Stimulated activated CD4-positive, alpha-beta T cell treated with anti-CD3 and anti-CD28 coated beads, Interleukin-12 subunit alpha, Interleukin-12 subunit beta, amount 100 ng/mL, for 48 hours (primary cell): ENCODE results near the gene RAB40A.
A peak's percentile ranks its signal among the peaks of the same experiment; 100 is the strongest.
"Not testable (repeated sequence)": the region's sequence is repeated elsewhere in the genome, so short reads cannot be mapped to it uniquely, and the experiment has no call there.

ENCODE experiments used
- DNase-seq, 3 donors: peaks; one replicate each; pipeline ENCODE4 v3.0.0-alpha.2; 2020; ENCODE audit warnings: low read depth in 2 of 3, low spot score in 1 of 3

The RAB40A gene

GRCh38 chrX:103524747-103525146 lies 5.5 kb upstream of the RAB40A start:
- no peak for DNase-seq

- no peak for DNase-seq
Observed at GRCh38 chrX:103523605-103524004, 4.3 kb upstream of the RAB40A start.

GRCh38 chrX:103520386-103520785 lies 1.1 kb upstream of the RAB40A start:
- no peak for DNase-seq

GRCh38 chrX:103518571-103518970 lies 718 bp downstream of the RAB40A start:
- DNase-seq: no peak

- DNase-seq: no peak
Observed at GRCh38 chrX:103517246-103517645, 2.0 kb downstream of the RAB40A start.

GRCh38 chrX:103513476-103514108 lies 5.7 kb downstream of the RAB40A start:
- no peak for DNase-seq

- no peak for DNase-seq
Observed at GRCh38 chrX:103513067-103513466, 6.2 kb downstream of the RAB40A start.

- no peak for DNase-seq
Observed at GRCh38 chrX:103510031-103510430, 9.3 kb downstream of the RAB40A start.

GRCh38 chrX:103503853-103504207 lies 15.5 kb downstream of the RAB40A start:
- DNase-seq: no peak

- DNase-seq: no peak
Observed at GRCh38 chrX:103503163-103503852, 16.0 kb downstream of the RAB40A start.

GRCh38 chrX:103498786-103499185 lies 20.5 kb downstream of the RAB40A start:
- DNase-seq: no peak

- no peak for DNase-seq
Observed at GRCh38 chrX:103495786-103496185, 23.5 kb downstream of the RAB40A start.

- not testable (repeated sequence) for DNase-seq
Observed at GRCh38 chrX:103493578-103493977, 25.7 kb downstream of the RAB40A start.

- DNase-seq: peak in 2 of 3 donors; percentile 8 to 41
Observed at GRCh38 chrX:103489733-103490132, 29.6 kb downstream of the RAB40A start.

- DNase-seq: no peak
Observed at GRCh38 chrX:103488794-103489193, 30.5 kb downstream of the RAB40A start.

GRCh38 chrX:103488332-103488731 lies 31.0 kb downstream of the RAB40A start:
- DNase-seq: no peak

GRCh38 chrX:103483720-103484119 lies 35.6 kb downstream of the RAB40A start:
- DNase-seq: no peak

- DNase-seq: no peak
Observed at GRCh38 chrX:103480526-103480925, 38.8 kb downstream of the RAB40A start.

- DNase-seq: no peak
Observed at GRCh38 chrX:103477496-103477895, 41.8 kb downstream of the RAB40A start.

GRCh38 chrX:103475381-103475780 lies 43.9 kb downstream of the RAB40A start:
- no peak for DNase-seq

GRCh38 chrX:103469977-103470376 lies 49.3 kb downstream of the RAB40A start:
- DNase-seq: not testable (repeated sequence)

- no peak for DNase-seq
Observed at GRCh38 chrX:103467887-103468286, 51.4 kb downstream of the RAB40A start.

- DNase-seq: no peak
Observed at GRCh38 chrX:103467156-103467555, 52.1 kb downstream of the RAB40A start.
